SKM-1 treated with dmso at 0.1 percent for 144 hours (cell line): ENCODE data around the gene OR11G2.
"Not testable (repeated sequence)": the region's sequence is repeated elsewhere in the genome, so short reads cannot be mapped to it uniquely, and the experiment has no call there.

ENCODE experiments used
- DNase-seq: peaks from one replicate; lab custom pipeline; 2025; ENCODE audit not compliant: unreplicated experiment; lab: John Stamatoyannopoulos, UW

The OR11G2 gene

DNA sequence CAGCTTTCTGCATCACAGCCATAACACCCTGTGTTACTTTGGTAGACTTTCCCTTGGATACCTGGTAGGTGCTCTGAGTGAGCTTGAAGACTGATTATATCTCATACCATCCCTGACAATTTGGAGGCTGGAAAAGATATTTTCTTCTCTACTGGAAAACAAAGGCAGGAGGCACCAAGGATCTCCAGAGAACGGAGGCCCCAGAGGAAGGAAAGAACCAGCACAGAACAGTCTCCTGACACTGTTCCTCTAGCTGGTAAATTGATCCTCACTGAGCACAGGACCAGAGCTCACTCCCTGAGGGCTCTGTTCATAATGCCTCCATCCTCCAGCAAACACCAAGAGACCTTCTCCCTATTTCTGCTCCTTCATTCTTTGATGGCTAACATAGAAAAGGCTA is at the start of gene OR11G2:
Gene OR11G2, plus strand, starts transcription at position 301 of the 400 bp plus-strand sequence. CDS start 6,542 bp downstream, outside the sequence.
- no peak for DNase-seq

DNA sequence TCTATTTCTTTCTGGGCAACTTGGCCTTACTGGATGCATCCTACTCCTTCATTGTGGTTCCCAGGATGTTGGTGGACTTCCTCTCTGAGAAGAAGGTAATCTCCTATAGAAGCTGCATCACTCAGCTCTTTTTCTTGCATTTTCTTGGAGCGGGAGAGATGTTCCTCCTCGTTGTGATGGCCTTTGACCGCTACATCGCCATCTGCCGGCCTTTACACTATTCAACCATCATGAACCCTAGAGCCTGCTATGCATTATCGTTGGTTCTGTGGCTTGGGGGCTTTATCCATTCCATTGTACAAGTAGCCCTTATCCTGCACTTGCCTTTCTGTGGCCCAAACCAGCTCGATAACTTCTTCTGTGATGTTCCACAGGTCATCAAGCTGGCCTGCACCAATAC is 46.8 kb upstream of the OR11G2 start:
- DNase-seq, result no peak

GRCh38 chr14:20144820-20145219 is 45.9 kb upstream of the OR11G2 start:
- DNase-seq, result no peak

DNA sequence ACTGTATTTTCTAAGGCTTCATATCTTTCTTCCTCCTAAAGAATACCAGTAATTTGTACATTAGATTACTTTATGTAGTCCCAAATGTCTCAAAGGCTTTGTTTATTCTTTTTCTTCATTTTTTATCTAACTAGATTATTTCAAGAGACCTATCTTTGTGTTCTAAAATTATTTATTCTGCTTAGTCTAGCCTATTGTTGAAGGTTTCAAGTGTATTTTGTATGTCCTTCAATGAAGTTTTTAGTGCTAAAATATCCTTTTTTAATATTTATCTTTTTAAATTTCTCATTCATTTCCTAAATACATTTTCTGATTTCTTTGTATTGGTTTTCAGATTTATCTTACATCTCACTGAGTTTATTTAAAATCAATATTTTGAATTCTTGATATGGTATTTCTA is 26.2 kb upstream of the OR11G2 start:
- no peak for DNase-seq

DNA sequence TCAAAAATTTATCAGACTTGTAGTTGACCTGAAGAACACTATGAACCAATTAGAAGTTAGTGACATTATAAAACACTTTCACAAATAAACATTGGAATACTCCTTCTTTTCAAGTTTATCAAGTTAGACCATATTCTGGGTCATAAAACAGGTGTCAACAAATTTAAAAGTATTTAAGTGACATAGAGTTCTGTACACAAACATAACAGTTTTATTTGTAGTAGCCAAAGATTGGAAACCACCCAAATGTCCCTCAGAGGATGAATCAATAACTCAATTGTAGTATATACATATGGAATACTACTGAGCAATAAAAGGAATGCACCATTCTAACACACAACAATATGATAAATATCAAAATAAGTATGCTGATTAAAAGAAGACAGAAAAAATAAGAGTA is 23.6 kb upstream of the OR11G2 start:
- no peak for DNase-seq

- DNase-seq, result not testable (repeated sequence)
Observed at GRCh38 chr14:20169852-20170251, 20.8 kb upstream of the OR11G2 start.

GRCh38 chr14:20174205-20174604 is 16.5 kb upstream of the OR11G2 start:
- DNase-seq, result not testable (repeated sequence)

DNA sequence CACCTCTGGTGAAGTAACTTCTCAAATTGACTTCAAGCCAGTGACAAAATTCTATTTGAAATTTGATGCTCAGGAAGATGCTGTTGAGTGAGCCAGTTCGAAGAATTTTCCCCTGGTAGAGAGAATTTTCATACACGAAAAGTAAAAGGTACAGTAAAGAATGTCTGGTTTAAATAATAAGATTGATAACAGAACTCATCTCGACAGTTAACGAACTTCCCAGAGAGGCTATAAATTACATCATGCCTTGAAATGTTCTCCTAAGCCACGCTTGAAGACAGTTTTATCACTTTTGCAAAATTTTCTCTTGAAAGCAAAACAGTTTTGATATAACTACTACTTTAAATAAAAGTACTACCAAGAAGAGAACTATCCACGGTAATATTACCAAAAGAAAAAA is 14.4 kb upstream of the OR11G2 start:
- DNase-seq, result no peak

GRCh38 chr14:20177433-20177974 is 13.2 kb upstream of the OR11G2 start:
- no peak for DNase-seq

- peak; percentile 61 for DNase-seq
Observed at GRCh38 chr14:20179218-20179617, 11.5 kb upstream of the OR11G2 start.

GRCh38 chr14:20179880-20180279 is 10.8 kb upstream of the OR11G2 start:
- peak; percentile 27 for DNase-seq

DNA sequence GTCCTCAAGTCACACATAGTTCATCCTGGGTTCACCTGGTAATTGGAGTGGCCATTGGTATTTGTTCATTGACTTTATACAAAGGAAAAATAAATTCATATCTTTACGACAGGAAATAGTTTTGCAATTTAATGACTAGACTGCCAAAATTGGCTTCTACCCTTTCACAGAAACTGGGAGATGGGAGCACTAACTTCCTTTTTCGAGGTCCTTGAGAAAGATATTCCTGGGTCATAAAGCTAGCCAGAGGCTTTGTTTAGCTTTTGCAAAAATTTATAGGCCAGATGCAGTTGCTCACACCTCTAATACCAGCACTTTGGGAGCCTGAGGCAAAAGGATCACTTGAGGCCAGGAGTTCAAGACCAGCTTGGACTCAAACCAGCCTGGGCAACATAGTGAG is 10.2 kb upstream of the OR11G2 start:
- DNase-seq, result no peak

GRCh38 chr14:20184181-20184580 is 6.5 kb upstream of the OR11G2 start:
- no peak for DNase-seq

GRCh38 chr14:20191396-20191795 is 700 bp downstream of the OR11G2 start:
- DNase-seq, result no peak

- no peak for DNase-seq
Observed at GRCh38 chr14:20194101-20194500, 3.4 kb downstream of the OR11G2 start.

DNA sequence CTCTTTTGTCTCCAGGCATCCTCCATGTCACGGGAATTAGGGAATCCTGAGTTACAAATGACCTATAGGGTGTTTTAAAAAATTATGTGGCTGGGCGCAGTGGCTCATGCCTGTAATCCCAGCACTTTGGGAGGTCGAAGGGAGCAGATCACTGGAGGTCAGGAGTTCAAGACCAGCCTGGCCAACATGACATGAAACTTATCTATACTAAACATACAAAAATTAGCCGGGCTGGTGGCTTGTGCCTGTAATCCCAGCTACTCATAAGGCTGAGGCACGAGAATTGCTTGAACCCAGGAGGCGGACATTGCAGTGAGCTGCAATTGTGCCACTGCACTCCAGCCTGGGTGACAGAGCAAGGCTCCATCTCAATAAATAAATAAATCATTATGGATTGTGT is 4.5 kb downstream of the OR11G2 start:
- not testable (repeated sequence) for DNase-seq

DNA sequence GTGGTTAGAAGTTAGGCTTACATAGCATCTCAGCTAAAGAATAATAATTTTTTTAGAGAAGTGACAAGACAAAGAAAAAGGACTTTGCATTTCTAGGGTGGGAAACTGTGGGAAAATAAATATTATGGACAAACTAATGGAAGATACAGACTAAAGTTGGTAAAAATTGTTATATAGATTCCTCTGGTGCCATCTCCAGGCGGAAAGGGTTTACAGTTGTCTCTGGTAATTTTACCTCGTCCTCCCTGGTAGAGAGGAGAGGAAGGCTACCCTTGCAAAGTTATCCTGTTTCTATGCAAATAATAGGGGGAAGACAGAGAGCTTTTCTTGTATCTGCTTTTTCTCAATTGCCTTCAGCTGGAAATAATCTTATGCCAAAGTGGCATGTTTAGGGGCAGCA is 5.2 kb downstream of the OR11G2 start:
- no peak for DNase-seq

DNA sequence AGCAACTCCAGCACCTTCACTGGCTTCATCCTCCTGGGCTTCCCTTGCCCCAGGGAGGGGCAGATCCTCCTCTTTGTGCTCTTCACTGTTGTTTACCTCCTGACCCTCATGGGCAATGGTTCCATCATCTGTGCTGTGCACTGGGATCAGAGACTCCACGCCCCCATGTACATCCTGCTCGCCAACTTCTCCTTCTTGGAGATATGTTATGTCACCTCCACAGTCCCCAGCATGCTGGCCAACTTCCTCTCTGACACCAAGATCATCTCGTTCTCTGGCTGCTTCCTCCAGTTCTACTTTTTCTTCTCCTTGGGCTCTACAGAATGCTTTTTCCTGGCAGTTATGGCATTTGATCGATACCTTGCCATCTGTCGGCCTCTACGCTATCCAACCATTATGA is 6.8 kb downstream of the OR11G2 start:
- DNase-seq, result peak; percentile 40

- DNase-seq, result no peak
Observed at GRCh38 chr14:20198991-20199390, 8.3 kb downstream of the OR11G2 start.

DNA sequence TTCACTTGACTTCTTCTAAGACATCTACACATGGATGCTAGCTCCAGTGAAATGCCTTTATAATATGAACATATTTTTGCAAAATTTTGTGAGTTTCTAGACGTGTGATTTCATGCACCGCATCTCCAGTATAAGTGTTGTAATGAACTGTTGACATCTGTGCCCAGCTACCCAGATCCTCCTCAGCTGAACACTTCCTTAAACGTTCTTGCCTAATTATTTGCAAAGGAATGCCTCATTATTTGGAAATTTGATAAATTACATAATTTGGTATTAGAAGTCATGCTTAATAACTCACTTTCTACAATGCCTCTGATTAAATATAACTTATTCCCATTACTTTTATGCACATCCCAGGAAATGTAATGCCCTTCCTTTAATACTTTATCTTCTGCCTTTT is 14.0 kb downstream of the OR11G2 start:
- DNase-seq, result no peak

- DNase-seq, result no peak
Observed at GRCh38 chr14:20209595-20209994, 18.9 kb downstream of the OR11G2 start.

- not testable (repeated sequence) for DNase-seq
Observed at GRCh38 chr14:20212406-20212805, 21.7 kb downstream of the OR11G2 start.

- no peak for DNase-seq
Observed at GRCh38 chr14:20215196-20215595, 24.5 kb downstream of the OR11G2 start.

GRCh38 chr14:20219033-20219432 is 28.3 kb downstream of the OR11G2 start:
- no peak for DNase-seq
